Subcutaneous abdominal adipose tissue (tissue), 5 donors: ENCODE data around the gene PCDH17.

ENCODE experiments used
- H3K27ac ChIP-seq: one replicate; pipeline ENCODE4 v1.7.0; 2013; ENCODE audit warnings: low read depth, mild to moderate bottlenecking, inconsistent platforms, low read length, moderate library complexity
- H3K27me3 ChIP-seq, 5 donors: one replicate each; pipeline ENCODE4 v1.7.0; 2013; ENCODE audit warnings: low read length in 5 of 5, inconsistent platforms in 1 of 5; ENCODE audit not compliant: control insufficient read depth in 5 of 5, insufficient read depth in 4 of 5
- H3K36me3 ChIP-seq, 5 donors: one replicate each; pipeline ENCODE4 v1.7.0; 2013; ENCODE audit warnings: low read length in 5 of 5; ENCODE audit not compliant: control insufficient read depth in 5 of 5, insufficient read depth in 5 of 5
- H3K4me1 ChIP-seq, 5 donors: one replicate each; pipeline ENCODE4 v1.7.0; 2013; ENCODE audit warnings: low read length in 5 of 5, mild to moderate bottlenecking in 3 of 5, moderate library complexity in 1 of 5; ENCODE audit not compliant: control insufficient read depth in 5 of 5, insufficient read depth in 5 of 5
- H3K4me3 ChIP-seq, 5 donors: one replicate each; pipeline ENCODE4 v1.7.0; 2013; ENCODE audit warnings: low read length in 5 of 5, low read depth in 1 of 5
- H3K9ac ChIP-seq, 5 donors: one replicate each; pipeline ENCODE4 v1.7.0; 2013; ENCODE audit warnings: low read length in 5 of 5, mild to moderate bottlenecking in 4 of 5, moderate library complexity in 3 of 5
- H3K9me3 ChIP-seq, 5 donors: one replicate each; pipeline ENCODE4 v1.7.0; 2013; ENCODE audit warnings: low read length in 5 of 5; ENCODE audit not compliant: control insufficient read depth in 5 of 5
- donor health status: healthy.
- donor health status: healthy.
- donor health status: healthy.
- donor health status: healthy.
- donor health status: healthy.

The PCDH17 gene

GRCh38 chr13:57624565-57625435, 6.7 kb upstream of the PCDH17 start:
- no peak overlapping the region for H3K9ac ChIP-seq
- no peak overlapping the region for H3K27ac ChIP-seq
- peaks cover 0 to 11% (median 9%) of the 10 kb centered on the region in 5 donors for H3K4me1 ChIP-seq
- no peak overlapping the region for H3K4me3 ChIP-seq
- no peaks in the 10 kb centered on the region for H3K9me3 ChIP-seq
- H3K27me3 ChIP-seq: peaks cover 0 to 13% (median 10%) of the 10 kb centered on the region in 5 donors
- no peaks in the 10 kb centered on the region for H3K36me3 ChIP-seq

- peaks cover 18 to 29% (median 22%) of the 10 kb centered on the region in 5 donors for H3K27me3 ChIP-seq
Observed at GRCh38 chr13:57627663-57628062, 3.9 kb upstream of the PCDH17 start.

GRCh38 chr13:57629391-57629804, 2.1 kb upstream of the PCDH17 start:
- Histone ChIP-seq H3K9ac (peak overlapping the region in 2 of 5 donors; percentile 22 to 70), H3K9me3 (no peaks in the 10 kb centered on the region), H3K4me3 (peak overlapping the region; percentile 60 to 79 (median 66)), H3K4me1 (peaks cover 2 to 54% (median 44%) of the 10 kb centered on the region in 5 donors), H3K36me3 (no peaks in the 10 kb centered on the region), H3K27ac (no peak overlapping the region), H3K27me3 (peaks cover 33 to 46% (median 38%) of the 10 kb centered on the region in 5 donors)

More at GRCh38 chr13:57627663-57628062, 3.9 kb upstream of the PCDH17 start:
- no peak overlapping the region for H3K27ac ChIP-seq
- H3K9me3 ChIP-seq: no peaks in the 10 kb centered on the region
- peaks cover under 1 to 39% (median 36%) of the 10 kb centered on the region in 5 donors for H3K4me1 ChIP-seq
- H3K36me3 ChIP-seq: no peaks in the 10 kb centered on the region
- H3K4me3 ChIP-seq: no peak overlapping the region
- H3K9ac ChIP-seq: no peak overlapping the region

DNA sequence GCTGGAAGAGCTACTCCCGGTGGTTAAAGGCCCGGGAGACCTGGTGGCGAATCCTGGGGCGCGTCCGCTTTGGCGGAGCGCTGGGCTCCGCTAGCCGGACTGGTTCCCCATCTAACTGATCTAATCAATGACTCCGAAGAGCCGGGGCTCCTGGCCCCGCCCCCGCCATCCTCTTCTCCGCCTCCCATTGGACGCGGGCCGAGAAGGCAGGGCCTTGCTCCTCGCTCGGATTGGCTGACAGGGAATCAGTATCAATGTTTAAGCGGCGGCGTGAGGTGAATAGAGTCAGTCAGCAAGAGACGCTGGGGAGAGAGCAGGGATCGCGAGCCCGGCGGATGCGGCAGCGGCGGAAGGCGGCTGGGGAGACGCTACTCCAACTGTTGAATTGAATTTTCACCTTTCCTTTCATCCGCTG, 1.7 kb upstream of the PCDH17 start:
- Histone ChIP-seq H3K4me1 (peaks cover 2 to 58% (median 44%) of the 10 kb centered on the region in 5 donors), H3K27ac (no peak overlapping the region), H3K27me3 (peaks cover 37 to 51% (median 41%) of the 10 kb centered on the region in 5 donors), H3K36me3 (no peaks in the 10 kb centered on the region), H3K9ac (peak overlapping the region in 1 of 5 donors; percentile 22), H3K9me3 (no peaks in the 10 kb centered on the region), H3K4me3 (peak overlapping the region in 4 of 5 donors; percentile 60 to 79 (median 72))

DNA sequence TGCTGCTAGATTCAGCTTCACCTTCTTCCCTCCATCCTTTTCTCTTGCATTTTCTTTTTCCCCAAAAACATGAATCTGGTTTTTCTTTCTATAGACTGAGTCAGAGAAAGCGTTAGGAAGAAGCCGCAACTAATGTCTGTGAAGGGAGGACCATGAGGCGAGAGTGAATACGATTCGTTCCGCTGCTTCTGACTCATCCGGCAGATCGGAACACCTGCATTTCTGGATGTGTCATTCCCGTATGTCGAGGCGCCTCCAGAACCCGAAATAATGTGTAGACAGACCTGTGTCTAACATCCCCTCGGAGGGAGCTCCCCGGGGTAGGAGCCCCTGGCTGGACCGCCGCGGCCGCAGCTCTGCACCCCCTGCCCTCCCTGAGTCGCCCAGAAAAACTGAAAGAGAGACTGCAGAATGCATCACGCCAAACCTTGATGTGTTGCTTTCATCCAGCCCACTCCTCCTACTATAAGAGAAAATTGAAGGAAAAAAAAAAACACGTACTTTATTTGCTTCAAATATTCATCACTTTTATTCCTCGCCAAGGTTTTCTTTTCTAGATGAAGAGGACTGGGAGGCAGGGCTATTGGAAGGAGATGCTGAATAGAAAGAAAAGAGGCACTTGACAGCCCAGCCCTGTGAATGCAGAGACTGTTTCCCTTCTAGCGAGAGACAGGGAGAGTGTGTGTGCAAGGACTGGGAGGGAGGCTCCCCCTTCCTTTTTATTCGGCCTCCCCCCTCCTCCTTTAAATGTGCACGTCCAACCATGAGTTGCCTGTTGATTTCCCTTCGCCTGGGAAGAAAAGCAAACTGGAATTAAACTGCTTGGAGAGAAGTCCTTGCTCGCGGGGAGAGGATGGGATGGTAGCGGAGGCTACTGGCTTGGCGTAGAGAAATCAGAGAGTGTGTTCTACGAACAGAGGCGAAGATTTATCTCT, 616 bp upstream of the PCDH17 start:
- Histone ChIP-seq H3K4me1 (peaks cover 2 to 59% (median 44%) of the 10 kb centered on the region in 5 donors), H3K36me3 (no peaks in the 10 kb centered on the region), H3K27me3 (peaks cover 37 to 52% (median 41%) of the 10 kb centered on the region in 5 donors), H3K9me3 (no peaks in the 10 kb centered on the region), H3K9ac (peak overlapping the region in 2 of 5 donors; percentile 7 to 63), H3K4me3 (peak overlapping the region; percentile 59 to 80 (median 78)), H3K27ac (no peak overlapping the region)

DNA sequence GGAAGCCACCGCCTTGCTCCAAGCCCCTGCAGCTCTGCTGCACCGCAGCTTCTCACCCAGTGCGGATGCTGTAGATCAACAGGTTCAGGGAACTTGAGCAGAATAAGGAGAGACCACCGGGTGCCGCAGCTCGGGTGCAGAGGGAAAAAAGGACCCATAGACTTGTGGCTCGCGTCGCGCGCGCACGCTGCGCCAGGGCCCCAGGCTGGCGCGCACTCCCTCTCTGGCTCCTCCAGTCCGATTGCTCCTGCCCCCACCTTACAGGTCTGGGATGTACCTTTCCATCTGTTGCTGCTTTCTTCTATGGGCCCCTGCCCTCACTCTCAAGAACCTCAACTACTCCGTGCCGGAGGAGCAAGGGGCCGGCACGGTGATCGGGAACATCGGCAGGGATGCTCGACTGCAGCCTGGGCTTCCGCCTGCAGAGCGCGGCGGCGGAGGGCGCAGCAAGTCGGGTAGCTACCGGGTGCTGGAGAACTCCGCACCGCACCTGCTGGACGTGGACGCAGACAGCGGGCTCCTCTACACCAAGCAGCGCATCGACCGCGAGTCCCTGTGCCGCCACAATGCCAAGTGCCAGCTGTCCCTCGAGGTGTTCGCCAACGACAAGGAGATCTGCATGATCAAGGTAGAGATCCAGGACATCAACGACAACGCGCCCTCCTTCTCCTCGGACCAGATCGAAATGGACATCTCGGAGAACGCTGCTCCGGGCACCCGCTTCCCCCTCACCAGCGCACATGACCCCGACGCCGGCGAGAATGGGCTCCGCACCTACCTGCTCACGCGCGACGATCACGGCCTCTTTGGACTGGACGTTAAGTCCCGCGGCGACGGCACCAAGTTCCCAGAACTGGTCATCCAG, 964 bp downstream of the PCDH17 start:
- H3K36me3 ChIP-seq: no peaks in the 10 kb centered on the region
- peak overlapping the region; percentile 59 to 80 (median 78) for H3K4me3 ChIP-seq
- H3K4me1 ChIP-seq: peaks cover 2 to 59% (median 44%) of the 10 kb centered on the region in 5 donors
- H3K9me3 ChIP-seq: no peaks in the 10 kb centered on the region
- no peak overlapping the region for H3K27ac ChIP-seq
- peaks cover 37 to 52% (median 41%) of the 10 kb centered on the region in 5 donors for H3K27me3 ChIP-seq
- no peak overlapping the region for H3K9ac ChIP-seq

DNA sequence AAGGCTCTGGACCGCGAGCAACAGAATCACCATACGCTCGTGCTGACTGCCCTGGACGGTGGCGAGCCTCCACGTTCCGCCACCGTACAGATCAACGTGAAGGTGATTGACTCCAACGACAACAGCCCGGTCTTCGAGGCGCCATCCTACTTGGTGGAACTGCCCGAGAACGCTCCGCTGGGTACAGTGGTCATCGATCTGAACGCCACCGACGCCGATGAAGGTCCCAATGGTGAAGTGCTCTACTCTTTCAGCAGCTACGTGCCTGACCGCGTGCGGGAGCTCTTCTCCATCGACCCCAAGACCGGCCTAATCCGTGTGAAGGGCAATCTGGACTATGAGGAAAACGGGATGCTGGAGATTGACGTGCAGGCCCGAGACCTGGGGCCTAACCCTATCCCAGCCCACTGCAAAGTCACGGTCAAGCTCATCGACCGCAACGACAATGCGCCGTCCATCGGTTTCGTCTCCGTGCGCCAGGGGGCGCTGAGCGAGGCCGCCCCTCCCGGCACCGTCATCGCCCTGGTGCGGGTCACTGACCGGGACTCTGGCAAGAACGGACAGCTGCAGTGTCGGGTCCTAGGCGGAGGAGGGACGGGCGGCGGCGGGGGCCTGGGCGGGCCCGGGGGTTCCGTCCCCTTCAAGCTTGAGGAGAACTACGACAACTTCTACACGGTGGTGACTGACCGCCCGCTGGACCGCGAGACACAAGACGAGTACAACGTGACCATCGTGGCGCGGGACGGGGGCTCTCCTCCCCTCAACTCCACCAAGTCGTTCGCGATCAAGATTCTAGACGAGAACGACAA, 1.8 kb downstream of the PCDH17 start:
- Histone ChIP-seq H3K4me3 (peak overlapping the region; percentile 33 to 79 (median 60)), H3K4me1 (peaks cover 2 to 59% (median 44%) of the 10 kb centered on the region in 5 donors), H3K9me3 (no peaks in the 10 kb centered on the region), H3K9ac (peak overlapping the region in 1 of 5 donors; percentile 72), H3K27ac (no peak overlapping the region), H3K36me3 (no peaks in the 10 kb centered on the region), H3K27me3 (peaks cover 37 to 52% (median 37%) of the 10 kb centered on the region in 5 donors)

GRCh38 chr13:57633950-57634838, 2.6 kb downstream of the PCDH17 start:
- no peaks in the 10 kb centered on the region for H3K9me3 ChIP-seq
- H3K4me3 ChIP-seq: peak overlapping the region; percentile 33 to 79 (median 60)
- peak overlapping the region in 1 of 5 donors; percentile 72 for H3K9ac ChIP-seq
- H3K36me3 ChIP-seq: no peaks in the 10 kb centered on the region
- H3K4me1 ChIP-seq: peaks cover 2 to 56% (median 42%) of the 10 kb centered on the region in 5 donors
- no peak overlapping the region for H3K27ac ChIP-seq
- peaks cover 32 to 47% (median 35%) of the 10 kb centered on the region in 5 donors for H3K27me3 ChIP-seq
